ENCODE data around the gene DIP2C. TPM values are rescaled to one million over a fixed set of nuclear protein-coding genes. Genes with fewer than 3 reads are reported as not detected.

The DIP2C gene
- total RNA-seq, 1 donor from 2014 or later = 10.1 TPM

DNA sequence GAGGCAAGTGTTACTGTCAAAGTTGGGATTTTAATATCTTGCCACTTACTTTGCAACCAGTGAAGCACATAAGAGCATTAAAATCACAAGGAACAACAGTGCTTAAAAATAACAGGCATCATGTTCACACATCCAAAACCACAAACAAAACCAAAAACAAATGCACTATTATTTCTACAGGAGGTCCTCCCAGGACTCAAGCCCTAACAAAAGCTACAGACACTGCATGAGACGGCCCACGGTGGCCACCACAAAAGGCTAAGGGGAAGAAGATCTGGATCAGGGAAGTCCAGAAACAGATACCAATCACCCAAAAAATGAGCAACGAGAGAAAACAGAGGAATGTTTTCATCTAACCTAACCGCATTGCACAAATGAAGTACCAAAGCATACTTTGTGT, 395.8 kb downstream of the DIP2C start:
- H3K4me2 ChIP-seq = no peak overlapping the region
- TF ChIP-seq EZH2phosphoT487 (IDR thresholded peaks at IDR 0.05) (no peak), CTCF (IDR thresholded peaks at IDR 0.05) (no peak), EZH2 (IDR thresholded peaks at IDR 0.05) (no peak)
- H3K9me3 Mint-ChIP-seq = no peaks in the 10 kb centered on the region
- peaks cover 14% of the 10 kb centered on the region for H3K36me3 Mint-ChIP-seq
- H3K9ac ChIP-seq = no peak overlapping the region
- no peak overlapping the region for H2AFZ ChIP-seq (replicated peaks)
- peaks cover 3% of the 10 kb centered on the region for H3K27me3 Mint-ChIP-seq (ENCODE audit: insufficient read depth, low read depth)
- DNase-seq (ENCODE audit: low spot score) = no peak
- H3F3A ChIP-seq (ENCODE audit: low read depth) = no peaks in the 10 kb centered on the region
- H3K4me3 ChIP-seq = no peak overlapping the region
- no peak overlapping the region for H3K27ac ChIP-seq
- H3K27me3 ChIP-seq = no peaks in the 10 kb centered on the region
- no peaks in the 10 kb centered on the region for H3K79me2 ChIP-seq (ENCODE audit: low read depth)
- peak overlapping the region; percentile 79 for H3K27ac Mint-ChIP-seq
- H3K9me3 ChIP-seq (ENCODE audit: low read depth) = no peaks in the 10 kb centered on the region
- peaks cover 9% of the 10 kb centered on the region for H3K4me1 Mint-ChIP-seq
- no peaks in the 10 kb centered on the region for H3K36me3 ChIP-seq
- H3K4me1 ChIP-seq = peaks cover 5% of the 10 kb centered on the region
- no peak overlapping the region for H3K4me3 Mint-ChIP-seq
- H4K20me1 ChIP-seq (ENCODE audit: low read depth) = peaks cover 11% of the 10 kb centered on the region

GRCh38 chr10:290026-290725, 399.3 kb downstream of the DIP2C start:
- Histone ChIP-seq H3K4me2 (no peak overlapping the region), H3K4me1 (peaks cover 5% of the 10 kb centered on the region), H3K9me3 (ENCODE audit: low read depth) (no peaks in the 10 kb centered on the region), H3K9ac (no peak overlapping the region), H3K27ac (no peak overlapping the region), H3K79me2 (ENCODE audit: low read depth) (no peaks in the 10 kb centered on the region), H3K4me3 (no peak overlapping the region), H3F3A (ENCODE audit: low read depth) (no peaks in the 10 kb centered on the region), H3K36me3 (no peaks in the 10 kb centered on the region), H4K20me1 (ENCODE audit: low read depth) (peaks cover 11% of the 10 kb centered on the region), H3K27me3 (no peaks in the 10 kb centered on the region), H2AFZ (replicated peaks) (no peak overlapping the region)
- Mint-ChIP-seq H3K9me3 (no peaks in the 10 kb centered on the region), H3K27me3 (ENCODE audit: insufficient read depth, low read depth) (peaks cover 3% of the 10 kb centered on the region), H3K4me1 (peaks cover 9% of the 10 kb centered on the region), H3K27ac (no peak overlapping the region), H3K4me3 (no peak overlapping the region), H3K36me3 (peaks cover 25% of the 10 kb centered on the region)
- TF ChIP-seq EZH2 (IDR thresholded peaks at IDR 0.05) (no peak), EZH2phosphoT487 (IDR thresholded peaks at IDR 0.05) (no peak), CTCF (IDR thresholded peaks at IDR 0.05) (no peak)
- no peak for DNase-seq (ENCODE audit: low spot score)

DNA sequence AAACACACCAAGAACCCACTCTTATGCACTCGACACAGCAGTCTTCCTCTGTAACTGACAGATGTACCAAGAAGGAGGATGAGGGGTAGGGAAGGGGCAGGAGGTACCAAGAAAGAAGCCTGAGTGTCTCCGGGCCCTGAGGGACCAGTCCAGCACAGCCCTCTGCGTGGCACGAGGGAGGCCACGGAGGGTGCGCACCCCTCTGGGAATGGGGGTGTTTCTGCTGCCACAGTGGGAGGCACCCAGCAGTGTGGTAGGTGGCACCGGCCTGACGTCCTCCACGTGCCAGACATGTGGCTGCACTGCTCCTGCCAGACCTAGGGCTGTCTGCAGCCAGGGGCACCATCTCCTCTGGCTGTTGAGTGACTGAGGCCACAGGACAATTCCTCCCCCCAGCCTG, 399.9 kb downstream of the DIP2C start:
- no peaks in the 10 kb centered on the region for H3K36me3 ChIP-seq
- no peak overlapping the region for H2AFZ ChIP-seq (replicated peaks)
- DNase-seq (ENCODE audit: low spot score) = no peak
- H3K9me3 Mint-ChIP-seq = no peaks in the 10 kb centered on the region
- no peaks in the 10 kb centered on the region for H3F3A ChIP-seq (ENCODE audit: low read depth)
- H3K27me3 ChIP-seq = no peaks in the 10 kb centered on the region
- no peak overlapping the region for H3K4me2 ChIP-seq
- no peak overlapping the region for H3K9ac ChIP-seq
- no peak overlapping the region for H3K4me3 ChIP-seq
- H3K27ac Mint-ChIP-seq = no peak overlapping the region
- peaks cover 5% of the 10 kb centered on the region for H3K4me1 ChIP-seq
- no peak overlapping the region for H3K27ac ChIP-seq
- H3K4me1 Mint-ChIP-seq = peaks cover 9% of the 10 kb centered on the region
- no peak overlapping the region for H3K4me3 Mint-ChIP-seq
- H3K79me2 ChIP-seq (ENCODE audit: low read depth) = no peaks in the 10 kb centered on the region
- TF ChIP-seq EZH2 (IDR thresholded peaks at IDR 0.05) (no peak), EZH2phosphoT487 (IDR thresholded peaks at IDR 0.05) (no peak), CTCF (IDR thresholded peaks at IDR 0.05) (no peak)
- peaks cover 25% of the 10 kb centered on the region for H3K36me3 Mint-ChIP-seq
- no peaks in the 10 kb centered on the region for H3K9me3 ChIP-seq (ENCODE audit: low read depth)
- H3K27me3 Mint-ChIP-seq (ENCODE audit: insufficient read depth, low read depth) = peaks cover 2% of the 10 kb centered on the region
- peaks cover 11% of the 10 kb centered on the region for H4K20me1 ChIP-seq (ENCODE audit: low read depth)

Measured in neural progenitor cell (in vitro differentiated cells).